Endothelial cell of umbilical vein (primary cell): Measurements from ENCODE around the gene CPNE8. TPM values are rescaled to one million over a fixed set of nuclear protein-coding genes. Genes with fewer than 3 reads are reported as not detected.

Experiments
- BruUV-seq: library from RNA; stranded (reverse); fragments of 400-500 nt; replicated peaks from 2 replicates; lab custom pipeline; 2021; lab: Mats Ljungman, UMichigan
- CTCF ChIA-PET: fragments of 300-600, 350-600 bp; sonication (Branson Sonifier 250); formaldehyde crosslinking; loops from one replicate; lab custom pipeline; 2021; ENCODE audit warnings: antibody characterized with exemption, inconsistent platforms; lab: Charles Lee
- POLR2A ChIA-PET: fragments of 300-600, 350-600 bp; sonication (Branson Sonifier 250); formaldehyde crosslinking; loops from one replicate; lab custom pipeline; 2021; ENCODE audit warnings: antibody characterized with exemption, inconsistent platforms; lab: Charles Lee
- DNase-seq: peaks from one replicate; pipeline ENCODE4 v3.0.0-alpha.2; 2011; ENCODE audit warnings: low read depth, low spot score
- FAIRE-seq: peaks from 2 replicates; lab custom pipeline; 2011; peaks lifted over from hg19 to GRCh38; lab: Jason Lieb, UNC
- H2AFZ ChIP-seq: 2 replicates; pipeline ENCODE4 v1.6.0; 2012; ENCODE audit warnings: low read depth, low read length, control low read depth, inconsistent platforms
- H3K27ac ChIP-seq: 2 replicates; pipeline ENCODE4 v1.5.1; 2011; ENCODE audit warnings: low read depth, mild to moderate bottlenecking, control low read depth, low read length, moderate library complexity; ENCODE audit not compliant: insufficient read depth
- H3K27me3 ChIP-seq, 2 experiments: 2 replicates each; pipeline versions ENCODE4 v1.6.0 to v1.6.1; 2011; ENCODE audit warnings: low read length in 2 of 2, mixed read lengths in 1 of 2; ENCODE audit not compliant: control insufficient read depth in 2 of 2, insufficient read depth in 2 of 2
- H3K36me3 ChIP-seq, 2 experiments: 2 replicates in 1 of 2; 3 replicates in 1 of 2; pipeline ENCODE4 v1.5.1; 2011; ENCODE audit warnings: low read length in 2 of 2, mild to moderate bottlenecking in 1 of 2, moderate library complexity in 1 of 2; ENCODE audit not compliant: control insufficient read depth in 2 of 2, insufficient read depth in 2 of 2; ENCODE audit errors: extremely low read depth in 1 of 2
- H3K4me1 ChIP-seq: 3 replicates; pipeline ENCODE4 v1.5.1; 2011; ENCODE audit warnings: mild to moderate bottlenecking, low read length; ENCODE audit not compliant: control insufficient read depth, insufficient read depth; ENCODE audit errors: extremely low read depth
- H3K4me2 ChIP-seq: 2 replicates; pipeline ENCODE4 v1.6.1; 2011; ENCODE audit warnings: low read length, control low read depth, mixed read lengths; ENCODE audit not compliant: insufficient read depth
- H3K4me3 ChIP-seq, 3 experiments: fragments of 200-600 bp in 1 of 3; sonication (generic), shearing (Covaris generic) in 1 of 3; replicated peaks in 1 of 3; 2 replicates each; pipeline ENCODE4 v1.5.1; 2011 to 2016; ENCODE audit warnings: control low read depth in 3 of 3, low read length in 3 of 3, mild to moderate bottlenecking in 2 of 3, inconsistent platforms in 1 of 3, low read depth in 1 of 3, moderate library complexity in 1 of 3; ENCODE audit not compliant: insufficient read depth in 1 of 3
- H3K79me2 ChIP-seq: 2 replicates; pipeline ENCODE4 v1.6.0; 2012; ENCODE audit warnings: low read length, inconsistent platforms; ENCODE audit not compliant: control insufficient read depth, insufficient read depth
- H3K9ac ChIP-seq: replicated peaks from 2 replicates; pipeline ENCODE3; 2011; ENCODE audit warnings: low read length, control low read depth; ENCODE audit not compliant: insufficient read depth; ENCODE audit errors: extremely low read depth
- H3K9me1 ChIP-seq: replicated peaks from 3 replicates; pipeline ENCODE4 v1.6.0; 2011; ENCODE audit warnings: mild to moderate bottlenecking, low read length; ENCODE audit not compliant: control insufficient read depth, insufficient read depth; ENCODE audit errors: extremely low read depth
- H3K9me3 ChIP-seq: replicated peaks from 2 replicates; pipeline ENCODE4 v1.5.1; 2012; ENCODE audit warnings: low read length, inconsistent platforms; ENCODE audit not compliant: control insufficient read depth, insufficient read depth
- H4K20me1 ChIP-seq: replicated peaks from 2 replicates; pipeline ENCODE3; 2011; ENCODE audit warnings: mild to moderate bottlenecking, low read length; ENCODE audit not compliant: control insufficient read depth, insufficient read depth; ENCODE audit errors: extremely low read depth
- EZH2 ChIP-seq: IDR thresholded peaks from 2 replicates; pipeline ENCODE4 v1.6.1; 2012; ENCODE audit warnings: borderline replicate concordance, low read depth, mild to moderate bottlenecking, moderate library complexity, low read length, inconsistent platforms; ENCODE audit not compliant: severe bottlenecking
- FOS ChIP-seq: IDR thresholded peaks from 2 replicates; pipeline ENCODE4 v1.6.1; 2011; ENCODE audit warnings: mild to moderate bottlenecking, low read length, moderate library complexity, borderline replicate concordance; ENCODE audit not compliant: insufficient read depth
- GATA2 ChIP-seq: IDR thresholded peaks from 2 replicates; pipeline ENCODE4 v1.7.0; 2011; ENCODE audit warnings: low read depth, mild to moderate bottlenecking, moderate library complexity, mixed read lengths, low read length; ENCODE audit not compliant: insufficient read length, insufficient read depth
- JUN ChIP-seq: IDR thresholded peaks from 2 replicates; pipeline ENCODE4 v1.6.1; 2011; ENCODE audit warnings: borderline replicate concordance, low read depth; ENCODE audit not compliant: insufficient read length, insufficient read depth
- MYC ChIP-seq: IDR thresholded peaks from one replicate; pipeline ENCODE4 v1.6.1; 2011; ENCODE audit warnings: mild to moderate bottlenecking, low read depth, low read length
- POLR2A ChIP-seq: IDR thresholded peaks from 2 replicates; pipeline ENCODE4 v1.6.1; 2012; ENCODE audit warnings: low read depth, mild to moderate bottlenecking, control low read depth, low read length
- POLR2AphosphoS5 ChIP-seq: IDR thresholded peaks from 2 replicates; pipeline ENCODE4 v1.6.1; 2012; ENCODE audit warnings: low read depth, mild to moderate bottlenecking, control low read depth, low read length, moderate library complexity; ENCODE audit not compliant: insufficient read depth
- dilution Hi-C: fragments of 300-500 bp; cut with MboI; formaldehyde crosslinking; loops from one replicate; pipeline ENCODE4 v1.15.0; 2019; ENCODE audit warnings: low sequenced_read_pairs; ENCODE audit not compliant: extremely low pct_ligation_motif_present
- intact Hi-C: fragments of 100-400 bp; cut with micrococcal nuclease; formaldehyde crosslinking; loops from one replicate; pipeline ENCODE4 v1.10.0; 2022
- polyA plus RNA-seq, 4 experiments: library from polyadenylated mRNA; depleted of rRNA in 3 of 4; stranded (reverse) in 3 of 4; unstranded in 1 of 4; fragments of >200 nt; gene quantifications; 2 replicates each; pipeline versions ENCODE4 v1.2.1 to v1.2.3, GENCODE V29; 2011 to 2012; ENCODE audit warnings: missing spikeins in 1 of 4
- total RNA-seq: library from RNA; stranded (reverse); gene quantifications from 2 replicates; pipeline ENCODE4 v1.2.3, GENCODE V29; 2021
- TF ChIP-seq, protein P1 (sequence below), 2 donors: IDR thresholded peaks; 1 replicate in 1 of 2; 2 replicates in 1 of 2; pipeline ENCODE4 v1.5.1; 2011; ENCODE audit warnings: low read length in 2 of 2, mild to moderate bottlenecking in 2 of 2, moderate library complexity in 2 of 2, control low read depth in 1 of 2, inconsistent platforms in 1 of 2, low read depth in 1 of 2; ENCODE audit not compliant: insufficient read depth in 1 of 2; ENCODE audit errors: extremely low read depth in 1 of 2
- TF ChIP-seq, protein P2 (sequence below): IDR thresholded peaks from 2 replicates; pipeline ENCODE4 v1.6.1; 2011; ENCODE audit not compliant: insufficient read depth, insufficient read length

CPNE8 gene
- total and polyA plus RNA-seq, 2 donors (not counting 3 experiments of a cell fraction or from before 2014, with no cell fraction given) = 4.4 to 13.7 TPM

GRCh38 chr12:38761636-38762342 is 143.6 kb downstream of the CPNE8 start:
- Histone ChIP-seq H3K36me3 (no peaks in the 10 kb centered on the region), H3K9me1 (peaks cover 3% of the 10 kb centered on the region), H3K27ac (no peak overlapping the region), H3K4me2 (no peak overlapping the region), H2AFZ (no peak overlapping the region), H3K27me3 (no peaks in the 10 kb centered on the region), H3K79me2 (no peaks in the 10 kb centered on the region), H4K20me1 (no peaks in the 10 kb centered on the region), H3K9ac (no peak overlapping the region), H3K4me3 (no peak overlapping the region), H3K9me3 (no peaks in the 10 kb centered on the region), H3K4me1 (no peaks in the 10 kb centered on the region)
- ChIA-PET CTCF (no interaction called here), POLR2A (no interaction called here)
- BruUV-seq = no TSS peak
- intact Hi-C loops = no loop called here
- no peak for TF ChIP-seq MYC
- TF ChIP-seq, protein P1, sequence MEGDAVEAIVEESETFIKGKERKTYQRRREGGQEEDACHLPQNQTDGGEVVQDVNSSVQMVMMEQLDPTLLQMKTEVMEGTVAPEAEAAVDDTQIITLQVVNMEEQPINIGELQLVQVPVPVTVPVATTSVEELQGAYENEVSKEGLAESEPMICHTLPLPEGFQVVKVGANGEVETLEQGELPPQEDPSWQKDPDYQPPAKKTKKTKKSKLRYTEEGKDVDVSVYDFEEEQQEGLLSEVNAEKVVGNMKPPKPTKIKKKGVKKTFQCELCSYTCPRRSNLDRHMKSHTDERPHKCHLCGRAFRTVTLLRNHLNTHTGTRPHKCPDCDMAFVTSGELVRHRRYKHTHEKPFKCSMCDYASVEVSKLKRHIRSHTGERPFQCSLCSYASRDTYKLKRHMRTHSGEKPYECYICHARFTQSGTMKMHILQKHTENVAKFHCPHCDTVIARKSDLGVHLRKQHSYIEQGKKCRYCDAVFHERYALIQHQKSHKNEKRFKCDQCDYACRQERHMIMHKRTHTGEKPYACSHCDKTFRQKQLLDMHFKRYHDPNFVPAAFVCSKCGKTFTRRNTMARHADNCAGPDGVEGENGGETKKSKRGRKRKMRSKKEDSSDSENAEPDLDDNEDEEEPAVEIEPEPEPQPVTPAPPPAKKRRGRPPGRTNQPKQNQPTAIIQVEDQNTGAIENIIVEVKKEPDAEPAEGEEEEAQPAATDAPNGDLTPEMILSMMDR (IDR thresholded peaks at IDR 0.05; ENCODE audit: extremely low read depth in 1 of 2, insufficient read depth in 1 of 2, low read depth in 1 of 2, low read length in 2 of 2) = no peak
- TF ChIP-seq JUN = no peak
- TF ChIP-seq, protein P2, sequence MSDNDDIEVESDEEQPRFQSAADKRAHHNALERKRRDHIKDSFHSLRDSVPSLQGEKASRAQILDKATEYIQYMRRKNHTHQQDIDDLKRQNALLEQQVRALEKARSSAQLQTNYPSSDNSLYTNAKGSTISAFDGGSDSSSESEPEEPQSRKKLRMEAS = no peak
- no peak for TF ChIP-seq FOS
- TF ChIP-seq EZH2 = no peak
- TF ChIP-seq GATA2 = no peak
- TF ChIP-seq POLR2A = no peak
- no peak for TF ChIP-seq POLR2AphosphoS5
- dilution Hi-C loops = no loop called here
- no peak for DNase-seq
- FAIRE-seq = no peak
